Measurements from ENCODE around the gene OR13D1. TPM values are rescaled to one million over a fixed set of nuclear protein-coding genes. Genes with fewer than 3 reads are reported as not detected.

OR13D1 gene
- total RNA-seq (not detected), total RNA-seq (0 reads per million in 172 experiments)
- not detected for polyA plus RNA-seq (2013, experiment 1 of 2)
- not detected for polyA plus RNA-seq (2013, experiment 2 of 2)

GRCh38 chr9:104694218-104694617 is at the start of gene OR13D1:
TSS of gene OR13D1 (plus strand) at chr9:104694518. CDS start at chr9:104694518, 0 bp downstream.
- H3K4me1 ChIP-seq (ENCODE audit: insufficient read depth, low read length), result no peaks in the 10 kb centered on the region
- H3K4me1 Mint-ChIP-seq (ENCODE audit: low read depth), result no peaks in the 10 kb centered on the region
- ATAC-seq (ENCODE audit: poor library complexity) (no peak), DNase-seq (no peak)
- H3K4me3 ChIP-seq (ENCODE audit: low read length), result no peak within 1 kb of the TSS
- no peak within 1 kb of the TSS for H3K4me3 Mint-ChIP-seq
- CTCF ChIA-PET, result no interaction called here
- no peaks in the 10 kb centered on the region for H3K36me3 Mint-ChIP-seq (ENCODE audit: low read depth)
- intact Hi-C loops (cut with DNase I, micrococcal nuclease), result no loop called here
- no peaks in the 10 kb centered on the region for H3K9me3 Mint-ChIP-seq
- H3K36me3 ChIP-seq (ENCODE audit: insufficient read depth, low read length), result no peaks in the 10 kb centered on the region
- POLR2A ChIA-PET, result no interaction called here
- H3K9me3 ChIP-seq (ENCODE audit: control insufficient read depth in 1 of 2, insufficient read depth in 1 of 2, low read length in 2 of 2), result no peaks in the 10 kb centered on the region
- H3K27ac Mint-ChIP-seq, result no peak within 1 kb of the TSS
- no peak within 1 kb of the TSS for H3K27ac ChIP-seq (ENCODE audit: low read depth in 1 of 2, low read length in 2 of 2)
- H3K27me3 ChIP-seq (ENCODE audit: control insufficient read depth in 1 of 2, insufficient read depth in 2 of 2, low read length in 2 of 2), result no peaks in the 10 kb centered on the region
- TF ChIP-seq CTCF (IDR thresholded peaks at IDR 0.05), result no peak
- no peaks in the 10 kb centered on the region for H3K27me3 Mint-ChIP-seq

GRCh38 chr9:104658496-104659195 is 35.7 kb upstream of the OR13D1 start:
- no peaks in the 10 kb centered on the region for H3K4me1 ChIP-seq (ENCODE audit: insufficient read depth, low read length)
- ChIA-PET CTCF (no interaction called here), POLR2A (no interaction called here)
- Mint-ChIP-seq H3K4me3 (no peak overlapping the region), H3K27ac (no peak overlapping the region), H3K27me3 (peaks cover 4% of the 10 kb centered on the region), H3K36me3 (ENCODE audit: low read depth) (no peaks in the 10 kb centered on the region), H3K4me1 (ENCODE audit: low read depth) (no peaks in the 10 kb centered on the region), H3K9me3 (no peaks in the 10 kb centered on the region)
- no peak for TF ChIP-seq CTCF (IDR thresholded peaks at IDR 0.05)
- intact Hi-C loops (cut with DNase I, micrococcal nuclease), result no loop called here
- H3K4me3 ChIP-seq (ENCODE audit: low read length), result no peak overlapping the region
- ATAC-seq (ENCODE audit: poor library complexity) (no peak), DNase-seq (no peak)
- no peaks in the 10 kb centered on the region for H3K27me3 ChIP-seq (ENCODE audit: control insufficient read depth in 1 of 2, insufficient read depth in 2 of 2, low read length in 2 of 2)
- no peaks in the 10 kb centered on the region for H3K36me3 ChIP-seq (ENCODE audit: insufficient read depth, low read length)
- no peak overlapping the region for H3K27ac ChIP-seq (ENCODE audit: low read depth in 1 of 2, low read length in 2 of 2)
- no peaks in the 10 kb centered on the region for H3K9me3 ChIP-seq (ENCODE audit: control insufficient read depth in 1 of 2, insufficient read depth in 1 of 2, low read length in 2 of 2)

GRCh38 chr9:104675611-104676010 is 18.7 kb upstream of the OR13D1 start:
- Mint-ChIP-seq H3K27ac (no peak overlapping the region), H3K36me3 (ENCODE audit: low read depth) (no peaks in the 10 kb centered on the region), H3K4me1 (ENCODE audit: low read depth) (no peaks in the 10 kb centered on the region), H3K27me3 (peaks cover 8% of the 10 kb centered on the region), H3K9me3 (peaks cover 2% of the 10 kb centered on the region), H3K4me3 (no peak overlapping the region)
- no peak for TF ChIP-seq CTCF (IDR thresholded peaks at IDR 0.05)
- intact Hi-C loops (cut with DNase I, micrococcal nuclease), result no loop called here
- Histone ChIP-seq H3K4me3 (ENCODE audit: low read length) (no peak overlapping the region), H3K27ac (ENCODE audit: low read depth in 1 of 2, low read length in 2 of 2) (no peak overlapping the region), H3K9me3 (ENCODE audit: control insufficient read depth in 1 of 2, insufficient read depth in 1 of 2, low read length in 2 of 2) (no peaks in the 10 kb centered on the region), H3K36me3 (ENCODE audit: insufficient read depth, low read length) (no peaks in the 10 kb centered on the region), H3K27me3 (ENCODE audit: control insufficient read depth in 1 of 2, insufficient read depth in 2 of 2, low read length in 2 of 2) (no peaks in the 10 kb centered on the region), H3K4me1 (ENCODE audit: insufficient read depth, low read length) (no peaks in the 10 kb centered on the region)
- ChIA-PET POLR2A (no interaction called here), CTCF (no interaction called here)
- ATAC-seq (ENCODE audit: poor library complexity) (no peak), DNase-seq (no peak)

All from CD4-positive, alpha-beta T cell (primary cell).